OCI-LY1 (cell line): ENCODE measurements around the gene ECEL1.

Source experiments
- H2AFZ ChIP-seq: fragments of 200-600 bp; sonication (generic), shearing (Covaris generic); 2 replicates; pipeline ENCODE4 v1.6.0; 2014; ENCODE audit warnings: antibody characterized with exemption, mild to moderate bottlenecking, low read length
- H3F3A ChIP-seq: fragments of 200-600 bp; sonication (generic), shearing (Covaris generic); 2 replicates; pipeline ENCODE4 v1.6.0; 2014; ENCODE audit warnings: mild to moderate bottlenecking, antibody characterized with exemption, low read length, moderate library complexity; ENCODE audit not compliant: insufficient read depth
- H3K27ac ChIP-seq: fragments of 200-600 bp; sonication (generic); 2 replicates; pipeline ENCODE4 v1.5.1; 2014; ENCODE audit warnings: low read length, mixed run types, mild to moderate bottlenecking, low read depth; ENCODE audit not compliant: poor library complexity, severe bottlenecking
- H3K27me3 ChIP-seq: fragments of 200-600 bp; sonication (generic); 2 replicates; pipeline ENCODE4 v1.6.0; 2014; ENCODE audit warnings: antibody characterized with exemption, mild to moderate bottlenecking, low read length, moderate library complexity; ENCODE audit not compliant: insufficient read depth
- H3K36me3 ChIP-seq: fragments of 200-600 bp; sonication (generic); 2 replicates; pipeline ENCODE4 v1.6.1; 2014; ENCODE audit warnings: mild to moderate bottlenecking, antibody characterized with exemption, low read length, moderate library complexity, mixed read lengths; ENCODE audit not compliant: insufficient read depth
- H3K4me1 ChIP-seq: fragments of 200-600 bp; sonication (generic); 2 replicates; pipeline ENCODE4 v1.5.1; 2014; ENCODE audit warnings: mild to moderate bottlenecking, low read length, moderate library complexity; ENCODE audit not compliant: insufficient read depth, severe bottlenecking
- H3K4me2 ChIP-seq: fragments of 200-600 bp; sonication (generic), shearing (Covaris generic); 2 replicates; pipeline ENCODE4 v1.6.1; 2014; ENCODE audit warnings: low read length
- H3K4me3 ChIP-seq: fragments of 200-600 bp; sonication (generic); 2 replicates; pipeline ENCODE4 v1.5.1; 2014; ENCODE audit warnings: low read length, low read depth, mild to moderate bottlenecking, mixed read lengths; ENCODE audit not compliant: poor library complexity, severe bottlenecking
- H3K79me2 ChIP-seq: fragments of 200-600 bp; shearing (Covaris generic); 2 replicates; pipeline ENCODE4 v1.6.1; 2016; ENCODE audit warnings: mixed run types, low read length, mixed read lengths; ENCODE audit not compliant: insufficient read depth
- H3K9ac ChIP-seq: fragments of 200-600 bp; sonication (generic), shearing (Covaris generic); 2 replicates; pipeline ENCODE4 v1.6.1; 2014; ENCODE audit warnings: mild to moderate bottlenecking, low read length, mixed read lengths
- H3K9me2 ChIP-seq: fragments of 200-600 bp; sonication (generic), shearing (Covaris generic); 2 replicates; pipeline ENCODE4 v1.6.1; 2014; ENCODE audit warnings: low read depth, mild to moderate bottlenecking, low read length, mixed read lengths
- H3K9me3 ChIP-seq: fragments of 200-600 bp; shearing (Covaris generic); 2 replicates; pipeline ENCODE4 v1.6.1; 2014; ENCODE audit warnings: low read length, mixed read lengths
- H4K20me1 ChIP-seq: fragments of 200-600 bp; sonication (generic), shearing (Covaris generic); 2 replicates; pipeline ENCODE4 v1.6.0; 2016; ENCODE audit warnings: mild to moderate bottlenecking, low read length; ENCODE audit not compliant: insufficient read depth
- CTCF ChIP-seq: fragments of 200-600 bp; sonication (generic), shearing (Covaris generic); IDR thresholded peaks from 2 replicates; pipeline ENCODE4 v1.5.1; 2017; ENCODE audit warnings: mild to moderate bottlenecking, antibody characterized with exemption, low read length, moderate library complexity, mixed read lengths
- EZH2 ChIP-seq: fragments of 200-600 bp; sonication (generic), shearing (Covaris generic); IDR thresholded peaks from 2 replicates; pipeline ENCODE4 v1.8.0; 2017; ENCODE audit warnings: borderline replicate concordance, mixed run types, mild to moderate bottlenecking, antibody characterized with exemption, low read length, moderate library complexity, mixed read lengths

Gene ECEL1

GRCh38 chr2:232478571-232479340, 8.9 kb downstream of the ECEL1 start:
- H3K27me3 ChIP-seq = no peaks in the 10 kb centered on the region
- TF ChIP-seq EZH2 = no peak
- no peak for TF ChIP-seq CTCF
- no peak overlapping the region for H3K4me3 ChIP-seq
- H3K9me2 ChIP-seq = no peaks in the 10 kb centered on the region
- H3K36me3 ChIP-seq = no peaks in the 10 kb centered on the region
- H3K9ac ChIP-seq = no peak overlapping the region
- no peak overlapping the region for H2AFZ ChIP-seq
- no peaks in the 10 kb centered on the region for H3K4me1 ChIP-seq
- no peaks in the 10 kb centered on the region for H3K9me3 ChIP-seq
- no peaks in the 10 kb centered on the region for H3K79me2 ChIP-seq
- H4K20me1 ChIP-seq = no peaks in the 10 kb centered on the region
- H3K4me2 ChIP-seq = no peak overlapping the region
- no peaks in the 10 kb centered on the region for H3F3A ChIP-seq
- H3K27ac ChIP-seq = no peak overlapping the region

- Histone ChIP-seq H3K9ac (no peak overlapping the region), H3K4me2 (no peak overlapping the region), H3K4me1 (no peaks in the 10 kb centered on the region), H3K4me3 (no peak overlapping the region), H3K9me3 (no peaks in the 10 kb centered on the region), H3F3A (no peaks in the 10 kb centered on the region), H3K27ac (no peak overlapping the region), H3K79me2 (no peaks in the 10 kb centered on the region), H3K9me2 (no peaks in the 10 kb centered on the region), H3K36me3 (no peaks in the 10 kb centered on the region), H4K20me1 (no peaks in the 10 kb centered on the region), H3K27me3 (no peaks in the 10 kb centered on the region), H2AFZ (no peak overlapping the region)
- TF ChIP-seq CTCF (no peak), EZH2 (no peak)
Observed at GRCh38 chr2:232477751-232478510, 9.7 kb downstream of the ECEL1 start.

- Histone ChIP-seq H3K79me2 (no peaks in the 10 kb centered on the region), H3K27me3 (no peaks in the 10 kb centered on the region), H3K9me2 (no peaks in the 10 kb centered on the region), H3K9ac (no peak overlapping the region), H3K9me3 (0 out of 2 replicates have a peak, but pooled peaks cover 6% of the 10 kb centered on the region), H3K4me1 (no peaks in the 10 kb centered on the region), H4K20me1 (no peaks in the 10 kb centered on the region), H3F3A (no peaks in the 10 kb centered on the region), H3K27ac (no peak overlapping the region), H2AFZ (no peak overlapping the region), H3K36me3 (no peaks in the 10 kb centered on the region), H3K4me2 (no peak overlapping the region), H3K4me3 (no peak overlapping the region)
- TF ChIP-seq CTCF = no peak
- no peak for TF ChIP-seq EZH2
Observed at GRCh38 chr2:232476791-232477190, 10.8 kb downstream of the ECEL1 start.
